GM21717 (cell line): ENCODE results near the gene RARB.

Source experiments
- ATAC-seq: cut with Tn5 transposase; IDR thresholded peaks from one replicate; pipeline ENCODE4 v1.9.1; 2021; ENCODE audit warnings: mild to moderate bottlenecking, moderate library complexity; ENCODE audit not compliant: unreplicated experiment

Gene RARB

GRCh38 chr3:25589783-25590258 lies 161.8 kb downstream of the RARB start:
- no peak for ATAC-seq

GRCh38 chr3:25592510-25592968 lies 164.5 kb downstream of the RARB start:
- ATAC-seq, result no peak

DNA sequence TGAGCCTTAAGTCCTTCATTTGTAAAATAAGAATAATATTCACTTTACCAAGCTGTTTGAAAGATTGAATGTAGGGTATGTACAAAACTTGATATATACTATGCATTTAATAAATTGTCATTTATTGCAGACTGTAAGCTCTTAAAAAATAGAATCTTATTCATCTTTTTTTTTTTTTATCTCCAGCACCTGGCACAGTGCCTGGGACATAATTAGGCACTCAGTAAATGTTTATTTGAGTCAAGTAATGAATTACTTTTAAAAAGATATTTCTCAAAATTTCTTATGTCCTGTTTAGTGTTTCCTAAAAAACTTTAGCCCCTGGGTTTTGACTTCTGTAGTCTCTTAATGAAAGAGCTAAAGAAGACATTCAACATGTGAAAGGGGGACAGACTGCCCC lies 164.9 kb downstream of the RARB start:
- no peak for ATAC-seq

- ATAC-seq, result no peak
Measured at GRCh38 chr3:25594007-25594502, 166.0 kb downstream of the RARB start.

DNA sequence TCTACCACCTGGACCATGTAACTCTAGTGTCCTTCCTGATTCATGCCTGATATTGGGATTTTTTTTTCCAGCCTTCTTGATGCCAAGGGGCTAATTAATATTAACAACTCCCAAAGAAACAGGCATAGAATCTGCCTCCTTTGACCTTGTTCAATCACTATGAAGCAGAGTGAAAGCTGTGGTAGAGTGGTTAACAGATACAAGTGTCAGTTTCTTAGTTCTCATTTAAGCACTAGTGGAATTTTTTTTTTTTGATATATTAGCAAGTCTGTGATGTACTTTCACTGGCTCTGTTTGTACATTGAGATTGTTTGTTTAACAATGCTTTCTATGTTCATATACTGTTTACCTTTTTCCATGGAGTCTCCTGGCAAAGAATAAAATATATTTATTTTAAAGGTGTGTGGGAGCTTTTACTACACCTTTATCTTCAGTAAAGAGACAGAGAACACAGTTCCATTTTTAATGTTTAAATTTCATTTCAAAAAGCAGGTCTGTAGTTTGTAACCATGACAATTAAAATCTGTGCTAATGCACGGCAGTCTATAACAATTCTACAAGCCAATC lies 169.6 kb downstream of the RARB start:
- no peak for ATAC-seq

DNA sequence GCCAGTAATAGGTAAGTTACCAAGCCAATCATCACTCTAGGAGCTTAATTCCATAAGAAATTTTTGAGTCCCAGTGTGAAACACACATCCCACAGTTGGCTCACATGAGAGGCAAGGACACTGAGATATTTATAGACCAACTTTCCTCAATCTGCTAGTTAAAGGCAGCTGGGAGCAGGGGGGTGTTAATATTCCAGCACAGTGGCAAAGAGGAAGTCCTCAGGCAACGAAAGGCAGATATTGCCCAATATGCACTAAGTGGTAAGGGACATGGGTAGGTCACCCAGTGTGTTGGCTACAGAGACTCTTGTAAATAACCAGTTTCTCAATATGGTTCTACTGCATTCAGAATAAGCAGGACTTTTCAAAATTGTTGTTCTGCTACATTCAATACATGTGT lies 175.6 kb downstream of the RARB start:
- no peak for ATAC-seq

- ATAC-seq, result no peak
Measured at GRCh38 chr3:25604107-25604805, 176.2 kb downstream of the RARB start.

- ATAC-seq, result no peak
Measured at GRCh38 chr3:25610167-25610566, 182.1 kb downstream of the RARB start.

- ATAC-seq, result no peak
Measured at GRCh38 chr3:25610779-25611178, 182.7 kb downstream of the RARB start.

- no peak for ATAC-seq
Measured at GRCh38 chr3:25611193-25611592, 183.1 kb downstream of the RARB start.

- ATAC-seq, result no peak
Measured at GRCh38 chr3:25618028-25618427, 190.0 kb downstream of the RARB start.

DNA sequence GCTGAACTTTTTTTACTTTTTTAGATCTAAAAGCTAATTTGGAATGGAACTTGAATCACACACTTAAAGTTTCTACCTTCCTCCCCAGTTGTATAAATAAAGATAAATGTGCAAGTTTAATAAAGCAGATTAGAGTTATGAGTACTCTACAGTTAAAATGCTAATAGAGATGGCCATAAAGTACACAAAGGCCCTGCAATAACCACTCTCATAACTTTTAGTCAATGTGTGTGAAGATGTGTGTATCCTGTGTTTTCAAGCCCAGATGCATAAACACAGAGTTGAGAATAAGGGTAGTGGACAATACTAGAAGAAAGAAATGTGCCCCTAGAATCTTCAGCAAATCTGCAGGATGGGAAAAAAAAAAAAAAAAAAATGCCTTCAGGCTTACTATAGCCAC lies 191.3 kb downstream of the RARB start:
- ATAC-seq, result no peak

- ATAC-seq, result no peak
Measured at GRCh38 chr3:25620493-25620892, 192.4 kb downstream of the RARB start.

- ATAC-seq, result no peak
Measured at GRCh38 chr3:25621087-25621486, 193.0 kb downstream of the RARB start.

GRCh38 chr3:25631989-25632388 lies 203.9 kb downstream of the RARB start:
- ATAC-seq, result no peak

DNA sequence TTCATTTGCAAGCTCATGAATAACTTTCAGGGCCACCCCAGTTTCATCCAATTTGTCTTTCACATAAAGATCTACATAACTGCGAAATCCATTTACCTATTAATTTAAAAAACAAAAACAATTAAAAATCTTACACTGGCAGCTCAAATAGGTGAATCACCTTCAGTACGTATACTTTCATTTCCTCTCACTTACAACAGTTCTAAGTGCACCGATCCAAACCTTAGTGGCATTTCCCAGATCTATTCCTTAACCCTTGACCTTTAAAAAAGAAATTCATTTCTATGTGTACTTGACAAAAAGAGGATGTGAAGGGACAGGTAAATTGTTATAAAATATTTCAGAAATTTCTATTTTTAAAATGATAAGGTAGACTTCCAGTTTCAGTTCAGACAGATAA lies 205.9 kb downstream of the RARB start:
- no peak for ATAC-seq

DNA sequence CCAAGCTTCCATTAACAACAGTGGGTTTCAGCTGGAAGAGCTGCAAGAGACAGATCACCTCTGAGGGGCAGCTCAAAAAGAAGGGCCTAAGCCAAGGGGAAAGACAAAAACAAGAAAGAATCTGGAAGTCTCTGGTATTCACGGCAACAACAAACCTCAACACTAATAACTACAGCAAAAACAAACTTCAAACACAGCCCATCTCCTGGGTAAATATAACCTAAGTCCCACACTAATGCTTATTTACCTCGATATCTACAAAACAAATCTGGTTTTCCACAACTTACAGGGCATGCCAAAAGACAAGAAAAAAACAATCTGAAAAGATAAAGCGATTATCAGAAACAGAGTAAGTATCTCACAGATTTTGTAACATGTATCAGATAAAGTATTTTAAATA lies 207.0 kb downstream of the RARB start:
- ATAC-seq, result no peak
